H1 (cell line): ENCODE measurements around the gene POLH. TPM values are rescaled to one million over a fixed set of nuclear protein-coding genes. Genes with fewer than 3 reads are reported as not detected.

Experiments
- CTCF ChIA-PET: fragments of 300-600 bp; sonication (Branson Sonifier 250); formaldehyde crosslinking; loops from one replicate; lab custom pipeline; 2021; ENCODE audit not compliant: partially characterized antibody; lab: Charles Lee
- POLR2A ChIA-PET: fragments of 300-600 bp; sonication (Branson Sonifier 250); formaldehyde crosslinking; loops from one replicate; lab custom pipeline; 2021; ENCODE audit warnings: inconsistent platforms; ENCODE audit not compliant: partially characterized antibody; lab: Charles Lee
- DNase-seq, 2 experiments: peaks; one replicate each; pipeline versions ENCODE4 v3.0.0 to v3.0.0-alpha.2; 2010 to 2022; ENCODE audit warnings: low spot score in 2 of 2, low read depth in 1 of 2, mixed read lengths in 1 of 2
- FAIRE-seq: peaks from 2 replicates; lab custom pipeline; 2011; peaks lifted over from hg19 to GRCh38; lab: Jason Lieb, UNC
- H2AFZ ChIP-seq: 2 replicates; pipeline ENCODE4 v1.8.1; 2012; ENCODE audit warnings: low read length, inconsistent platforms
- H2AK5ac ChIP-seq: 2 replicates; pipeline ENCODE4 v1.6.1; 2013; ENCODE audit warnings: low read depth, low read length
- H2BK120ac ChIP-seq: replicated peaks from 2 replicates; pipeline ENCODE3; 2013; ENCODE audit warnings: low read depth, low read length, inconsistent platforms
- H2BK12ac ChIP-seq: 2 replicates; pipeline ENCODE4 v1.6.1; 2013; ENCODE audit warnings: low read depth, low read length
- H2BK15ac ChIP-seq: 2 replicates; pipeline ENCODE4 v1.6.1; 2013; ENCODE audit warnings: low read length
- H2BK20ac ChIP-seq: 2 replicates; pipeline ENCODE4 v1.6.1; 2013; ENCODE audit warnings: low read length
- H2BK5ac ChIP-seq: 2 replicates; pipeline ENCODE4 v1.6.1; 2013; ENCODE audit warnings: low read depth, low read length
- H3K14ac ChIP-seq: 2 replicates; pipeline ENCODE4 v1.6.1; 2013; ENCODE audit warnings: inconsistent platforms; ENCODE audit not compliant: insufficient read length
- H3K18ac ChIP-seq: 2 replicates; pipeline ENCODE4 v1.6.1; 2013; ENCODE audit warnings: low read length; ENCODE audit errors: extremely low read depth
- H3K23ac ChIP-seq: 2 replicates; pipeline ENCODE4 v1.6.1; 2013; ENCODE audit warnings: inconsistent platforms; ENCODE audit not compliant: insufficient read length
- H3K23me2 ChIP-seq: 2 replicates; pipeline ENCODE4 v1.6.1; 2013; ENCODE audit warnings: low read depth, low read length
- H3K27ac ChIP-seq: 2 replicates; pipeline ENCODE4 v1.6.1; 2011; ENCODE audit warnings: low read depth, low read length, inconsistent platforms
- H3K27me3 ChIP-seq, 4 experiments: replicated peaks in 1 of 4; 1 replicate in 1 of 4; 2 replicates in 3 of 4; pipeline versions ENCODE4 v1.6.1 to v1.8.1; 2011 to 2013; ENCODE audit warnings: low read length in 3 of 4, mild to moderate bottlenecking in 3 of 4, inconsistent platforms in 2 of 4, mixed read lengths in 2 of 4, moderate library complexity in 1 of 4; ENCODE audit not compliant: control insufficient read depth in 3 of 4, insufficient read depth in 3 of 4; ENCODE audit errors: extremely low read depth in 1 of 4
- H3K36me3 ChIP-seq, 4 experiments: 2 replicates each; pipeline versions ENCODE4 v1.6.1 to v1.8.1; 2011 to 2013; ENCODE audit warnings: mild to moderate bottlenecking in 4 of 4, low read length in 3 of 4, moderate library complexity in 2 of 4, control low read depth in 1 of 4, inconsistent platforms in 1 of 4; ENCODE audit not compliant: insufficient read depth in 4 of 4, control insufficient read depth in 2 of 4
- H3K4ac ChIP-seq: replicated peaks from 2 replicates; pipeline ENCODE3; 2013; ENCODE audit warnings: low read length, low read depth, mixed read lengths, inconsistent platforms; ENCODE audit not compliant: insufficient read length
- H3K4me1 ChIP-seq, 4 experiments: replicated peaks in 1 of 4; 1 replicate in 1 of 4; 2 replicates in 3 of 4; pipeline versions ENCODE4 v1.6.1 to v1.8.1; 2011 to 2013; ENCODE audit warnings: low read length in 3 of 4, inconsistent platforms in 2 of 4, mixed read lengths in 1 of 4; ENCODE audit not compliant: insufficient read depth in 4 of 4, control insufficient read depth in 3 of 4
- H3K4me2 ChIP-seq, 2 experiments: 2 replicates each; pipeline versions ENCODE4 v1.6.1 to v1.8.1; 2011 to 2013; ENCODE audit warnings: low read depth in 2 of 2, low read length in 2 of 2, control low read depth in 1 of 2, inconsistent platforms in 1 of 2, mild to moderate bottlenecking in 1 of 2; ENCODE audit not compliant: insufficient read depth in 1 of 2
- H3K4me3 ChIP-seq, 4 experiments: fragments of 200-600, 300-600 bp in 1 of 4; sonication (generic), shearing (Covaris generic), sonication (Bioruptor Twin) in 1 of 4; 2 replicates each; pipeline versions ENCODE4 v1.5.1 to v1.8.1; 2011 to 2016; ENCODE audit warnings: low read length in 4 of 4, low read depth in 3 of 4, control low read depth in 2 of 4, inconsistent platforms in 2 of 4, mild to moderate bottlenecking in 2 of 4, mixed read lengths in 1 of 4, moderate library complexity in 1 of 4; ENCODE audit not compliant: insufficient read depth in 2 of 4; ENCODE audit errors: extremely low read depth in 1 of 4
- H3K56ac ChIP-seq: replicated peaks from 2 replicates; pipeline ENCODE3; 2013; ENCODE audit warnings: low read depth, mild to moderate bottlenecking, mixed read lengths, low read length, inconsistent platforms; ENCODE audit not compliant: insufficient read length
- H3K79me1 ChIP-seq: 2 replicates; pipeline ENCODE4 v1.6.1; 2013; ENCODE audit warnings: low read depth, low read length, control low read depth
- H3K79me2 ChIP-seq, 2 experiments: 2 replicates each; pipeline versions ENCODE4 v1.6.1 to v1.8.1; 2012 to 2013; ENCODE audit warnings: low read length in 2 of 2, mild to moderate bottlenecking in 2 of 2, inconsistent platforms in 1 of 2; ENCODE audit not compliant: insufficient read depth in 2 of 2, control insufficient read depth in 1 of 2
- H3K9ac ChIP-seq, 4 experiments: replicated peaks in 1 of 4; 1 replicate in 1 of 4; 2 replicates in 3 of 4; pipeline versions ENCODE4 v1.6.1 to v1.8.1; 2011 to 2013; ENCODE audit warnings: low read depth in 3 of 4, low read length in 3 of 4, control low read depth in 2 of 4, mild to moderate bottlenecking in 2 of 4, moderate library complexity in 2 of 4, inconsistent platforms in 1 of 4; ENCODE audit errors: extremely low read depth in 1 of 4
- H3K9me3 ChIP-seq, 2 experiments: 2 replicates each; pipeline versions ENCODE4 v1.6.1 to v1.8.1; 2012 to 2013; ENCODE audit warnings: mild to moderate bottlenecking in 2 of 2, moderate library complexity in 2 of 2, control low read depth in 1 of 2, inconsistent platforms in 1 of 2, low read depth in 1 of 2, low read length in 1 of 2, mixed read lengths in 1 of 2; ENCODE audit not compliant: insufficient read depth in 2 of 2
- H4K20me1 ChIP-seq, 2 experiments: replicated peaks in 1 of 2; 2 replicates each; pipeline versions ENCODE3 to v1.8.1; 2011 to 2013; ENCODE audit warnings: inconsistent platforms in 2 of 2, low read length in 2 of 2, mild to moderate bottlenecking in 1 of 2; ENCODE audit not compliant: insufficient read depth in 2 of 2, control insufficient read depth in 1 of 2
- H4K5ac ChIP-seq: 2 replicates; pipeline ENCODE4 v1.6.1; 2013; ENCODE audit warnings: low read length, low read depth, mixed read lengths, inconsistent platforms; ENCODE audit not compliant: insufficient read length
- H4K8ac ChIP-seq: 2 replicates; pipeline ENCODE4 v1.8.0; 2013; ENCODE audit warnings: mild to moderate bottlenecking, moderate library complexity, low read length, inconsistent platforms; ENCODE audit not compliant: insufficient read depth; ENCODE audit errors: extremely low read depth
- H4K91ac ChIP-seq: replicated peaks from 2 replicates; pipeline ENCODE3; 2013; ENCODE audit warnings: low read length, mixed read lengths, inconsistent platforms; ENCODE audit not compliant: insufficient read length
- CHD2 ChIP-seq: IDR thresholded peaks from 2 replicates; pipeline ENCODE4 v1.6.1; 2012; ENCODE audit warnings: low read length, improper control_type of control experiment
- FOSL1 ChIP-seq: IDR thresholded peaks from 2 replicates; pipeline ENCODE4 v1.6.1; 2011; ENCODE audit warnings: mild to moderate bottlenecking, low read depth, low read length, moderate library complexity; ENCODE audit not compliant: insufficient read depth
- HDAC6 ChIP-seq: IDR thresholded peaks from one replicate; pipeline ENCODE4 v1.7.1; 2012; ENCODE audit warnings: low read depth, mild to moderate bottlenecking, inconsistent platforms, low read length, moderate library complexity
- TAF7 ChIP-seq: optimal IDR thresholded peaks from 2 replicates; pipeline ENCODE3; 2011; ENCODE audit warnings: low read depth, mild to moderate bottlenecking, inconsistent platforms, low read length, moderate library complexity, borderline replicate concordance
- WGBS, 2 experiments: shearing (Covaris generic) in 1 of 2; methylation state at CpG; one replicate each; pipeline versions ENCODE4 v1.1.6 to v1.1.7; 2013 to 2015; ENCODE audit warnings: low lambda C conversion rate in 2 of 2, mixed read lengths in 2 of 2, inconsistent platforms in 1 of 2, low coverage in 1 of 2, missing lambda C conversion rate in 1 of 2; ENCODE audit not compliant: insufficient replicate concordance in 2 of 2, insufficient coverage in 1 of 2, insufficient read length in 1 of 2; ENCODE audit errors: extremely low coverage in 1 of 2, missing lambda C conversion rate in 1 of 2; 5-methylcytosine and 5-hydroxymethylcytosine counted together
- polyA plus RNA-seq, 7 experiments: library from polyadenylated mRNA; depleted of rRNA in 3 of 7; stranded (reverse) in 5 of 7; unstranded in 2 of 7; fragments of >200 nt in 5 of 7; fragments of 200-250 nt in 2 of 7; gene quantifications; 1 replicate in 5 of 7; 2 replicates in 1 of 7; 4 replicates in 1 of 7; pipeline versions ENCODE4 v1.2.1 to v1.2.3, GENCODE V29; 2011 to 2013; ENCODE audit warnings: missing spikeins in 2 of 7, mixed read lengths in 2 of 7
- total RNA-seq: library from RNA; stranded (reverse); fragmentation: NEBNext Ultra II Directional; extraction: Animal tissue kit (Norgen Biotek cat#: 25700); gene quantifications from 2 replicates; pipeline ENCODE4 v1.2.1, GENCODE V29; 2021

Gene POLH
- total and polyA plus RNA-seq, 2 of the 8 experiments (the other 6 are each of a cell fraction or from before 2014, with no cell fraction given) = 5.8 to 12.4 TPM

DNA sequence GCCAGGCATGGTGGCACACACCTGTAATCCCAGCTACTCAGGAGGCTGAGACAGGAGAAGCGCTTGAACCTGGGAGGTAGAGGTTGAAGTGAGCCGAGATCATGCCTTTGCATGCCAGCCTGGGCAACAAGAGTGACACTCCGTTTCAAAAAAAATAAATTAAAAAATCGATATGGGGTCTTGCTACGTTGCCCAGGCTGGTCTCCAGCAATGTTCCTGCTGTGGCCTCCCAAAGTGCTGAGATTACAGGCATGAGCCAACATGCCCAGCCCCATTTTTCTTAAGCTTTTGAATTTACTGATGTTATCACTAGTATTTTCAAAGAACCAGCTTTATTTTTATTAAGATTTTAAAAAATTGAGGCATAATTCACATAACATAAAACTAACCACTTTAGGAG lies 35.5 kb upstream of the POLH start:
- DNase-seq (no peak), FAIRE-seq (no peak)
- no peaks in the 10 kb centered on the region for H3K23me2 ChIP-seq
- H2AFZ ChIP-seq = no peak overlapping the region
- H2BK5ac ChIP-seq = no peak overlapping the region
- H3K14ac ChIP-seq = no peak overlapping the region
- no peak overlapping the region for H2BK12ac ChIP-seq
- H3K18ac ChIP-seq = no peak overlapping the region
- H3K4me2 ChIP-seq = no peak overlapping the region
- no peak overlapping the region for H2BK15ac ChIP-seq
- H4K5ac ChIP-seq = no peak overlapping the region
- H3K27ac ChIP-seq = no peak overlapping the region
- no peak overlapping the region for H2BK120ac ChIP-seq
- H2BK20ac ChIP-seq = no peak overlapping the region
- H3K79me1 ChIP-seq = no peaks in the 10 kb centered on the region
- WGBS, 2 experiments = 94% methylated on average over 5 of the region's 5 CpGs; no CpG with 5 or more reads in 1 of the 2 experiments
- no peaks in the 10 kb centered on the region for H3K4me1 ChIP-seq
- H3K79me2 ChIP-seq = no peaks in the 10 kb centered on the region
- no peak overlapping the region for H4K8ac ChIP-seq
- no peak overlapping the region for H3K56ac ChIP-seq
- no peaks in the 10 kb centered on the region for H3K9me3 ChIP-seq
- no peaks in the 10 kb centered on the region; a peak in 1 of 7 replicates for H3K27me3 ChIP-seq
- H3K4me3 ChIP-seq = no peak overlapping the region
- no peak overlapping the region for H2AK5ac ChIP-seq
- no peak overlapping the region for H3K4ac ChIP-seq
- H3K36me3 ChIP-seq = peaks cover 4 to 62% (median 36%) of the 10 kb centered on the region in 4 experiments
- TF ChIP-seq CHD2 (no peak), HDAC6 (no peak), FOSL1 (no peak), TAF7 (no peak)
- POLR2A ChIA-PET = interaction anchor here (0.7 to 1.9 kb wide), 4 partner anchors 11 to 549 kb away, joined by 3 to 5 read pairs (median 3); no protein-coding TSS in a partner anchor
- peaks cover 0 to 5% of the 10 kb centered on the region in 2 experiments for H4K20me1 ChIP-seq
- H4K91ac ChIP-seq = no peak overlapping the region
- no peak overlapping the region for H3K9ac ChIP-seq
- CTCF ChIA-PET = no interaction called here
- no peak overlapping the region for H3K23ac ChIP-seq
